ELR (cell line): Measurements from ENCODE around the gene PLAGL1.
"Not testable (repeated sequence)": the region's sequence is repeated elsewhere in the genome, so short reads cannot be mapped to it uniquely, and the experiment has no call there.

Experiments used
- DNase-seq: peaks from one replicate; pipeline ENCODE4 v3.0.0-alpha.2; 2015; ENCODE audit warnings: low read depth

PLAGL1 gene, protein sequence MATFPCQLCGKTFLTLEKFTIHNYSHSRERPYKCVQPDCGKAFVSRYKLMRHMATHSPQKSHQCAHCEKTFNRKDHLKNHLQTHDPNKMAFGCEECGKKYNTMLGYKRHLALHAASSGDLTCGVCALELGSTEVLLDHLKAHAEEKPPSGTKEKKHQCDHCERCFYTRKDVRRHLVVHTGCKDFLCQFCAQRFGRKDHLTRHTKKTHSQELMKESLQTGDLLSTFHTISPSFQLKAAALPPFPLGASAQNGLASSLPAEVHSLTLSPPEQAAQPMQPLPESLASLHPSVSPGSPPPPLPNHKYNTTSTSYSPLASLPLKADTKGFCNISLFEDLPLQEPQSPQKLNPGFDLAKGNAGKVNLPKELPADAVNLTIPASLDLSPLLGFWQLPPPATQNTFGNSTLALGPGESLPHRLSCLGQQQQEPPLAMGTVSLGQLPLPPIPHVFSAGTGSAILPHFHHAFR

DNA sequence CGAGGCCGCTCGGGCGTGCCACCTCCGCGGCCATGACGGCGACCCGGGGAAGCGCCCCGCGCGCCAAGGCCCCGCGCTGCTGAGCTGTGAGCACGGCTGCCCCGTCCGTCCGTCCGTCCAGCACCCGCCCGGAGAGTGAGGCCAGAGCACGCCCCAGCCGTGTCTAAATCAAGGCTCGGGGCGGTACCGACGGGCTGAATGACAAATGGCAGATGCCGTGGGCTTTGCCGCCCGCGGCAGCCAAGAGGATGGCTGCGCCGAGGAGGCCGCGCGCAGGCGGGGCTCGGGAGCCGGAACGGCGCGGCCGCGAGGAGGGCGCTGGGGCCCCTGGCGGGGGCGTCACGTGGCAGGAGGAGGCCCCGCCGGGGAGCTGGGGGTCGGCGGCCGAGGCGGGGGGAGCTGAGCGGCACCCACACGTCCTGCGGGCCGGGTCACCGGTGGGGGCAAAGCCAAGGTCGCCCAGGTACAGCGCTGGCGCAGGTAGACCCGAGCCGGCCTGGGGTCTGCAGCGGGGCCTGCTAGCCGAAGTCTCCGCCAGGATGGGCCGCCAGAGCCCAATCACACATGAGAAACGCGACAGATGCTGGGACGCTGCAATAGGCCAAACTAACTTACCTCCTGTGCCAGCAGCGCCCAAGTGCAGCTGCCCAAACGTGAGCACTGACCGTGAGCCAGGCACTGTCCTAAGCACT lies at the start of gene PLAGL1:
PLAGL1 (minus strand) TSS at position 140 of the 692 bp plus-strand sequence. CDS start 60,123 bp downstream, outside the sequence.
- DNase-seq: peak; percentile 81

DNA sequence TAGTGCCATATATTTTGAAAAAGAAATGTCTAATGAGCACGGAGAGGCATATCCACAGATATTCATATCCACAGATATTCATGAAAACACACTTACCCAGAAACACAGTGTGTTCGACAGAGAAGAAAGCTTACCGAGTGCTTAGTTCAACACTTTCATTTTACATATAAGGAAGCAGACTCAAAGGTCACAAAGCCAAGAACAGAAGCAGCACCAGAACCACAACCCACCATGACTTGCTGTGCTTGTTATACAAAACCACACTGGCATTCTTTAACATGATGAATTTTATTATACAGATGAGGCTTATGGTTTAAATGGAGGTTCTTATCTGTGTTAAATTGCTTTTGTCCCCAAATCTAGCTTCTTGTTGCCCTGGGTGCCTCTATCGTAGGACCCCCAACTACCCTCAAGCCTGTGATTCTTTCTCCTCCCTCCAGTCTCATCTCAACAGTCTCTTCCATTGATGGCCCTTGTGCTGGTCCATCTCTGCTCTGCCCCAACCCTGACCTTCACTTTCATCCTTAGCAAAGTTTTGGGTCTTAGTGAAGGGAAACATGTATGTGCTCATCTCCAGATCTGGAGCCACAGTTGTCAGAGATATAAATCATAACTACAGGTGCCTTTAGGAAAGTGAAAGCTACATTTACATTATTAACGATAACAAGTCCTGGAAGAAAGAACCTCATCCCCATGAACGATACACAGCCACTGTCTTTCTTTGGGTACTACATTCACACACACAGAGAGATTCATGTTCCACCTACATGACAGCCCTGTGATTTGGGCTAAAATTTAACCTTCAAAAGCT lies 47.3 kb upstream of the PLAGL1 start:
- DNase-seq: no peak

DNA sequence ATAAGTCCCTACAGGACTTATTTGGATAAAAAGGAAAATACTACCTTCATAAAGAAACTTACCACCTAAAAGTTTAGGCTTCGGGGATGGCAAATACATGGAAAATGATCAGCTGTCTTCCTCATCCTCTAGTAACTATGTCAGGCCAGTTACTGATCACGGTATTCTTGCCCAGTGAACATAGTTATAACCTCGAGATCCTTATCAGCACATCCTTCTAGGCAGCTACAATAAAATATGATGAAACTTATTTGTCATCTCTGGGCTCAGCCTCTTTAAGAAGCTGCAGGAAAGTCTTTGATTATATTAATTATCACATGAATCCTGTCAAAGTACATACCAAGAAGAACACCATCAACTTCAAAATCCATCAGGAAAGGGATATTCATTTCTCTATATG lies 45.5 kb upstream of the PLAGL1 start:
- DNase-seq: peak; percentile 10

DNA sequence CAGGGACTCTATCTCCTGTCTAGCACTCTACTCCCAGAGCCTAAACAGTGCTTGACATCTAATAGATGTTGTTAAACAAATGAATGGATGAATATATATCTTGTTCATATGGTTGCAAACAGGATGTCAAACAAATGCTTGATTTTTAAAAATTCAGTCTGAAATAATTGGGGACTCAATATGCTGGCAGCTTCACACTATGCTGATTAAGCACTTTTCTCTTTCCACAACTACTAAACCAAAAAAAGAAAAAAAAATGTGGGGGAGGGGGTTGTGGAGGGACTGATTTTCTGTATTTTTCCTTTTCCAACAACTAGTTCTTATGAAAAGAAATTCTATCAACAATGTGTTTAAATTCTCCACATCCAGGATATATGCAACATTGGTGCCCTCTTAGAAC lies 44.4 kb upstream of the PLAGL1 start:
- no peak for DNase-seq

- DNase-seq: no peak
Observed at GRCh38 chr6:144049386-144049785, 41.3 kb upstream of the PLAGL1 start.

GRCh38 chr6:144047688-144048087 lies 39.6 kb upstream of the PLAGL1 start:
- no peak for DNase-seq

- not testable (repeated sequence) for DNase-seq
Observed at GRCh38 chr6:144046672-144047071, 38.6 kb upstream of the PLAGL1 start.

DNA sequence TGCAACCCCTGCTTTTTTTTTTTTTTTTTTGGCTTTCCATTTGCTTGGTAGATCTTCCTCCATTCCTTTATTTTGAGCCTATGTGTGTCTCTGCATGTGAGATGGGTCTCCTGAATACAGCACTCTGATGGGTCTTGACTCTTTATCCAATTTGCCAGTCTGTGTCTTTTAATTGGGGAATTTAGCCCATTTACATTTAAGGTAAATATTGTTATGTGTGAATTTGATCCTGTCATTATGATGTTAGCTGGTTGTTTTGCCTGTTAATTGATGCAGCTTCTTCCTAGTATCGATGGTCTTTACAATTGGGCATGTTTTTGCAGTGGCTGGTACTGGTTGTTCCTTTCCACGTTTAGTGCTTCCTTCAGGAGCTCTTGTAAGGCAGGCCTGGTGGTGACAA lies 36.9 kb upstream of the PLAGL1 start:
- not testable (repeated sequence) for DNase-seq

DNA sequence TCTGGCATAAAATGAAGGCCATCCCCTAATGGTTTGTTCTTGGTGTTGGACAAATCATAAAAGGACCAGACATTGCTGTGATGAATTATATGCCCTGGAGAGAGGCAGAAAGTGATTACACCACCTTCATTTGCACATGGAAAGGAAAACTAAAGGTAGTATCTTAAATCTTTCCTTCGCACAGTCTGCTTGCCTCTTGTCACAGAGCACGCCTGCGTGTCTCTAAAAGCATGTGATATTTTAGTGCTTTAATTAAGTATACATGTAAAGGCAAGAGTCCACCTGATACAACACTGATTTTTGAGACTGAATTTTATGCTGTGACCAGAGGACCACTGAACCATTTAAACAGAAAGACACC lies 28.8 kb upstream of the PLAGL1 start:
- no peak for DNase-seq

DNA sequence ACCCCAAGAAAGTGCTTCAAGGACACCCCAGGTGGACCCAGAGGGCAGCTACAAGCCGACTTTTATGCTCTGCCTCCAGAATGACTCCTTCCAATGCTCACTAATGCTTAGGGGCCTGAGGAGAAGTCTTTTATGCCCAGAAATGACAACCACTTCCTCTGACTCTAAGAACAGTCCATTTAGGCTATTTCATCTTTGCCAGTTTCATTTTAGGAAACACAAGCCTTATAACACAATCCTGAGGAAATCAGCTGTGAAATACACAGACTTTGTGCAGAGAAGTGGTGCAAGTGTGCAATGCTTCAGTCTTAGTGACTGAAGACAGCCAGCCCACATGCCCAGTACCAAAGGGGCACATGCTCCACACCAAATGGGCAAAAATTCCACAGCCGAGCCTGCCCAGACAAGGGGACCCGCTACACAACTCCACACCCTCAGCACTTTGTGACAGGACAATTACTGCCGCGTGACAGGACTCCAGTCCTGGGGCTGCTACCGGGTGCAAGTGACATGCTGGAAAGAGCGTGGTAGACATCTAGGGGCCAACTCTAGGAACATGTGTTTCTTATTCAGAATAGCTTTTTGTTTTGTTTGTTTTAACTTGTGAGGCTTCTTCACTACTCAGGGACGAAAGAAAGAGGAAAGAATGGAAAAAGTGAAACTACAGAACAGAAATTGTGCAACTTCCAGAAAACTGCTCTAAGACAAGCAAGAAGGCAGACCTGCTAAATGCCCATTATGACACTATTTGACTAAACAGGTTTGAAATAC lies 28.2 kb upstream of the PLAGL1 start:
- peak; percentile 37 for DNase-seq

- DNase-seq: no peak
Observed at GRCh38 chr6:144035416-144035815, 27.4 kb upstream of the PLAGL1 start.

- peak; percentile 79 for DNase-seq
Observed at GRCh38 chr6:144033816-144034735, 26.0 kb upstream of the PLAGL1 start.

GRCh38 chr6:144029452-144029851 lies 21.4 kb upstream of the PLAGL1 start:
- no peak for DNase-seq

DNA sequence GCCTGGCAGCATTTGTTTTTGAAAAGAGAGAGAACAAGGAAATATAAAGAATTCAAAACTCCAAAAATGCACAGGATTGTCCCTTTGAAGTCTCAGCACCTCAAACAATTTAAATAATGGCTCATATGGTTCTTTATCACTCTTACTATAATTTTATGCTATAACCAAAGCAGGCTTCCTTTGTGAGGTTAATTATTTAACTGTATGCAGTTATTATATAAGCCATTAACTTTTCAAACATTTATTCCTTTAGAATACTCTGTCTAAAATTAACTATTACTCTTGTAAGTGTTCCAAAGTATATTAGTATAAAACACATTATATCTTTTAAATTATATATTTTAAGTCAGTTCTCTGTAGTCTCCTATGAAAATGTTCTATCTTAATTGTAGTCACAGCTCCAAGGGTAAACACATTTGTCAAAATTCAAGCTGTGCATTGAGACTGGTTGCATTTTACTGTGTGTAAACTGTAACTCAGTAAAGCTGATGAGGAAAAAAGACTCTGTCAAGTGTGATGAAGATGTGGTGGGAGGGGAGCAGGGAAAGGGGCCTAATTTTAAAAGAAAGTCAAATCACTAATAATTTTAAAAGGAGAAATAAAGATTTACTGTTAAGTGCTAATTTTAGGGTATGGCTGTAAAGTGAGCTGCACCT lies 20.0 kb upstream of the PLAGL1 start:
- DNase-seq: no peak

DNA sequence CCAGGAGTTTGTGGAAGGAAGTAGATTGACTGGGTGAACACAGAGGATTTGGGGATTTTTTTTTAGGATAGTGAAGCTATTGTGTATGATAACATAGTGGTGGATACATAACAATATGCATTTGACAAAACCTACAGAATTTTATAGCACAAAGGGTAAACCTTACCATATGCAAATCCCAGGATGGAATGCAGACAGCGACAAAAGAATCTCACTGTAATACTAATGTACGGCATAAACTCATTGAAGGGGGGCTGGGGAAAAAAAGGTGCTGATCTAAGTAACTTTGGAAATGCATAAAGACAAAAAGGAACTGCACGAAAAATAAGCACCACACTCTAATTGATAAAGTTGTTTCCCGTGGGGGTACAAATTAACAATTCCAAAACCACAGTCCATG lies 15.2 kb upstream of the PLAGL1 start:
- DNase-seq: no peak

- DNase-seq: no peak
Observed at GRCh38 chr6:144019929-144020328, 11.9 kb upstream of the PLAGL1 start.

DNA sequence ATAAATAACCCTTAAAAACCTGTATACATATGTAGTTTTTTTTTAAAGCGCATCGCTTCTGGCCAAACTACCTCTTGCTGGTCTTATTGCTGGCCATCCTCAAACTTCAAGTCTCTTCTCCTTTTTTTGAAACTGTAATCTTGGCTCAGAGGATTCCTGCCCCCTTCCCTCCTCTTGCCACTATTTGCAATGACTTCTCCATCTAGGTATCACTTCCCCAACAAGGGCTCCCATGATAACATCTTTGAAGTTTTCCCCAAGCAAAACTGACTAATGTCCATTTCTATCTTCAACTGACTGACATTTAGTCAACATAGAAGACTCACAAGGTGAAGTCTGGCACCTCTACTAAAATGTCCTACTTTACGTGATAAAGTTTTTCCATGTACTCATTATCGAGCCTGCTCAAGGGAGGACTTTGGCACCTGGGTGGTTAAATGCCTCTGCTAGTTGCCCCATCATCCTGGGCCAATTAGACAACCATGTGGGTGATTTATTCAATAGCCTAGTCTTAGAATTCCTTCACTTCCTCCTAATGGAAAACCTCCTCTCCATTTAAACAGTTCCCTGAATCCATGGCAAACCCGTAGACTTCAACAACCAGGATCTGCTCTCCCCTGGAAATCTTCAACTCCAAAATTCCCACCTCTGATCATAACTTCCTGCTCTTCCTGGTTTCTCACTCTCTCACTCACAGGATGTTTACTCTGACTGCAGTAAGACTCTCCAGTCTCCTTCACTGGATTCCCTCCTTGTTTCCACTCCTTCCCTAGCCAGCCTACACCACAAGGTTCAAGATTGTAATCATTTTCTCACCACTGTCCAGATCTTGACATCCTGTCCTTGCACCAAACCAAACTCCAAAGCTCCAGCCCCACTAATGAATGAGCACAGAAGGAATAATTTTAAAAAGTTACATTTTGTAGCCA lies 9.4 kb upstream of the PLAGL1 start:
- no peak for DNase-seq

DNA sequence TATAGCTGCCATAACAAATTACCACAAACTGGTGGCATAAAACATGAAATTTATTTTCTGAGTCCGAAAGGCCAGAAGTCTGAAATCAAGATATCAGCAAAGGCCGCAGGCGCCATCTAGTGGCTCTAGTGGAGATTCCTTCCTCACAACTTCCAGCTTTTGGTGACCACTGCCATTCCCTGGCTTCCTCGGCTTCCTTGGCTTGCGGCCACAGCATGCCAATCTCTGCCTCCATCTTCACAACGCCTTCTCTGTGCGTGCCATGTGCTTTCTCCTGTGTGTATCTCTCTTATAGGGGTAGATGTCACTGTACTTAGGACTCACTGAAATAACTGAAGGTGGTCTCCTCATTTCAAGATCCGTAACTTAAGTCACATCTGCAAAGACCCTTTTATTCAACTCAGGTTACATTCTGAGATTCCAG lies 5.4 kb upstream of the PLAGL1 start:
- peak; percentile 90 for DNase-seq

- DNase-seq: peak; percentile 73
Observed at GRCh38 chr6:144012534-144012933, 4.5 kb upstream of the PLAGL1 start.
